HCT116 (cell line): ENCODE results near the gene ZBTB16. TPM values are rescaled to one million over a fixed set of nuclear protein-coding genes. Genes with fewer than 3 reads are reported as not detected.

ENCODE experiments used
- ATAC-seq: fragments of 200-7000 bp; cut with Tn5 transposase; 2 replicates; pipeline ENCODE4 v1.9.1; 2020; ENCODE audit warnings: mild to moderate bottlenecking, moderate library complexity
- BruUV-seq: library from RNA; stranded (reverse); fragments of 400-500 nt; replicated peaks from 2 replicates; lab custom pipeline; 2021; lab: Mats Ljungman, UMichigan
- CTCF ChIA-PET: fragments of 300-600 bp; sonication (Branson Sonifier 250); formaldehyde crosslinking; loops from one replicate; lab custom pipeline; 2021; ENCODE audit warnings: antibody characterized with exemption; lab: Charles Lee
- POLR2A ChIA-PET: fragments of 300-600, 350-600 bp; sonication (Branson Sonifier 250); formaldehyde crosslinking; loops from one replicate; lab custom pipeline; 2021; ENCODE audit warnings: antibody characterized with exemption; lab: Charles Lee
- RAD21 ChIA-PET, 2 experiments: fragments of 300-600 bp; sonication (Branson Sonifier 250); formaldehyde crosslinking; loops; one replicate each; lab custom pipeline; 2023; ENCODE audit warnings: low total read pairs in 2 of 2; ENCODE audit not compliant: uncharacterized antibody in 2 of 2, unreplicated experiment in 2 of 2, low non-redundant PET in 1 of 2; lab: Charles Lee
- DNase-seq: peaks from one replicate; pipeline ENCODE4 v3.0.0-alpha.2; 2010; ENCODE audit warnings: low read depth, low spot score
- H2AFZ ChIP-seq: fragments of 200-600 bp; shearing (Covaris generic), sonication (generic); 2 replicates; pipeline ENCODE4 v1.6.1; 2017; ENCODE audit warnings: low read depth, mixed run types, mixed read lengths, antibody characterized with exemption, low read length; ENCODE audit not compliant: poor library complexity, severe bottlenecking
- H3K27ac ChIP-seq: 2 replicates; pipeline ENCODE4 v1.5.1; 2012; ENCODE audit warnings: low read depth, low read length
- H3K27me3 ChIP-seq: fragments of 200-600 bp; sonication (generic); 2 replicates; pipeline ENCODE4 v1.6.1; 2016; ENCODE audit warnings: mixed run types, low read length, mixed read lengths; ENCODE audit not compliant: insufficient read depth
- H3K36me3 ChIP-seq, 2 experiments: fragments of 200-500 bp in 1 of 2; fragments of 200-600 bp in 1 of 2; sonication (Bioruptor generic) in 1 of 2; sonication (generic) in 1 of 2; 2 replicates each; pipeline versions ENCODE4 v1.5.1 to v1.6.1; 2014 to 2016; ENCODE audit warnings: low read length in 2 of 2, inconsistent platforms in 1 of 2, mixed read lengths in 1 of 2, mixed run types in 1 of 2; ENCODE audit not compliant: insufficient read depth in 2 of 2, control insufficient read depth in 1 of 2
- H3K4me1 ChIP-seq, 2 experiments: fragments of 200-600 bp in 1 of 2; sonication (generic) in 1 of 2; 2 replicates each; pipeline versions ENCODE4 v1.5.1 to v1.6.1; 2012 to 2017; ENCODE audit warnings: low read length in 2 of 2, inconsistent platforms in 1 of 2, mild to moderate bottlenecking in 1 of 2, mixed read lengths in 1 of 2, mixed run types in 1 of 2, moderate library complexity in 1 of 2; ENCODE audit not compliant: insufficient read depth in 2 of 2, control insufficient read depth in 1 of 2
- H3K4me2 ChIP-seq: fragments of 200-600 bp; sonication (generic); 2 replicates; pipeline ENCODE4 v1.6.1; 2017; ENCODE audit warnings: mixed run types, low read length, mixed read lengths
- H3K4me3 ChIP-seq, 2 experiments: fragments of 200-600 bp in 1 of 2; sonication (generic) in 1 of 2; replicated peaks in 1 of 2; 2 replicates each; pipeline ENCODE4 v1.5.1; 2011 to 2016; ENCODE audit warnings: low read length in 2 of 2, control low read depth in 1 of 2, low read depth in 1 of 2, mild to moderate bottlenecking in 1 of 2, mixed read lengths in 1 of 2, mixed run types in 1 of 2
- H3K79me2 ChIP-seq: fragments of 200-600 bp; sonication (generic); 2 replicates; pipeline ENCODE4 v1.6.1; 2017; ENCODE audit warnings: mild to moderate bottlenecking, mixed run types, low read length, moderate library complexity, mixed read lengths; ENCODE audit not compliant: insufficient read depth
- H3K9ac ChIP-seq: fragments of 200-600 bp; sonication (generic); 2 replicates; pipeline ENCODE4 v1.6.1; 2016; ENCODE audit warnings: low read length, mixed read lengths
- H3K9me2 ChIP-seq: fragments of 200-600 bp; sonication (generic), shearing (Covaris generic); 2 replicates; pipeline ENCODE4 v1.6.1; 2017; ENCODE audit warnings: mixed run types, mild to moderate bottlenecking, moderate library complexity; ENCODE audit not compliant: insufficient read depth
- H3K9me3 ChIP-seq, 2 experiments: fragments of 200-500 bp in 1 of 2; fragments of 200-600 bp in 1 of 2; sonication (Bioruptor generic) in 1 of 2; sonication (generic) in 1 of 2; 2 replicates each; pipeline ENCODE4 v1.6.1; 2014 to 2017; ENCODE audit warnings: low read length in 2 of 2, mixed read lengths in 2 of 2, inconsistent platforms in 1 of 2, low read depth in 1 of 2, mild to moderate bottlenecking in 1 of 2, mixed run types in 1 of 2, moderate library complexity in 1 of 2; ENCODE audit not compliant: control insufficient read depth in 1 of 2, insufficient read depth in 1 of 2
- H4K20me1 ChIP-seq: fragments of 200-600 bp; sonication (generic), shearing (Covaris generic); 2 replicates; pipeline ENCODE4 v1.6.1; 2017; ENCODE audit warnings: mixed run types, mild to moderate bottlenecking, moderate library complexity; ENCODE audit not compliant: insufficient read depth
- CBX3 ChIP-seq: IDR thresholded peaks from 2 replicates; pipeline ENCODE4 v1.6.1; 2012; ENCODE audit warnings: low read depth
- EZH2phosphoT487 ChIP-seq: fragments of 200-600 bp; IDR thresholded peaks from 2 replicates; pipeline ENCODE4 v1.6.1; 2018; ENCODE audit warnings: antibody characterized with exemption, borderline replicate concordance
- POLR2AphosphoS5 ChIP-seq: IDR thresholded peaks from 2 replicates; pipeline ENCODE4 v1.6.1; 2011; ENCODE audit warnings: mild to moderate bottlenecking, low read depth, low read length, moderate library complexity
- TCF7L2 ChIP-seq: IDR thresholded peaks from 2 replicates; pipeline ENCODE4 v1.7.0; 2011; ENCODE audit warnings: borderline replicate concordance, inconsistent platforms; ENCODE audit not compliant: insufficient read depth, insufficient read length; ENCODE audit errors: extremely low read depth
- YY1 ChIP-seq: IDR thresholded peaks from 2 replicates; pipeline ENCODE4 v1.6.1; 2011; ENCODE audit warnings: low read length, low read depth, moderate library complexity, mild to moderate bottlenecking; ENCODE audit not compliant: insufficient replicate concordance; ENCODE audit errors: extremely low read depth
- ZFX ChIP-seq: fragments of 450-650 bp; IDR thresholded peaks from 2 replicates; pipeline ENCODE4 v1.6.1; 2017
- intact Hi-C: fragments of 100-400 bp; cut with micrococcal nuclease; formaldehyde crosslinking; loops from 2 replicates; pipeline ENCODE4 v1.10.0; 2022
- total RNA-seq: library from RNA; stranded (reverse); gene quantifications from one replicate; pipeline ENCODE4 v1.2.1, GENCODE V29; 2021; ENCODE audit not compliant: unreplicated experiment
- TF ChIP-seq, protein P1 (sequence below): IDR thresholded peaks from 2 replicates; pipeline ENCODE4 v1.6.1; 2012
- TF ChIP-seq, protein P2 (sequence below): IDR thresholded peaks from 2 replicates; pipeline ENCODE4 v1.6.1; 2012; ENCODE audit warnings: low read depth

Gene ZBTB16
- total RNA-seq, 1 experiment from 2014 or later: 0.30 TPM

DNA sequence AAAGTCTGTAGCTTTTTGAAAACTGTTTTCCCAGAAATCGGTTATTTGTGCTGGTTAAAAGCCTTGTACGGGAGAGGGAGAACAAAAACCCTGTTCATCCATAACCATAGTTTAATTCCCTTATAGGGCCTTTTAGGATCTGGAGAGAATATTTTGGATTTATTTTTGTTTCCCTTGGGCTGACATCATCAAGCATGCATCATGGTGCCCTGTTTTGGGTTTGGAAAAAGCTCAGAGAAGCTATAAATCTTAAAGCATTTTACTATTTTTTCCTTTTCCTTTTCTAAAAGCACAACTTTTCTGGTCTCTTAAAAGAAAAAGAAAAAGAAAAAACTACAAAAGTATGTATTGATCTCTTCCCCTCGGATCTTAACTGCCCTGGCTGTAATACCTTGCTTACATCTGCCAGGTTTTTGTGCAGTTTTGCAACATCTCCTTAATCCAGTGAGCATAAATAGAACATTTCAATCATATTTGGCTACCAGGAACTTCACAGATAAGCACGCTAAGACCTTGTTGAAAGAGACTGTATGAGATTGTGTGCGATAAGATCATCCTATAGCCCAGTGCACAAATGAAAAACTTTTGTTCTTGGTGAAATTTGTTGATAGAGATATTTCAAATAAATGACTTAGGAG is 88.0 kb downstream of the ZBTB16 start:
- H3K4me2 ChIP-seq: no peak overlapping the region
- BruUV-seq: no TSS peak
- no peak overlapping the region for H2AFZ ChIP-seq
- no peak overlapping the region for H3K27ac ChIP-seq
- H3K79me2 ChIP-seq: no peaks in the 10 kb centered on the region
- ChIA-PET RAD21 (no interaction called here), POLR2A (no interaction called here), CTCF (no interaction called here)
- H3K36me3 ChIP-seq: no peaks in the 10 kb centered on the region
- H3K4me3 ChIP-seq: no peak overlapping the region
- intact Hi-C loops: no loop called here
- no peaks in the 10 kb centered on the region for H4K20me1 ChIP-seq
- DNase-seq: no peak
- TF ChIP-seq YY1: no peak
- TF ChIP-seq ZFX: no peak
- no peak for TF ChIP-seq EZH2phosphoT487
- TF ChIP-seq, protein P1, sequence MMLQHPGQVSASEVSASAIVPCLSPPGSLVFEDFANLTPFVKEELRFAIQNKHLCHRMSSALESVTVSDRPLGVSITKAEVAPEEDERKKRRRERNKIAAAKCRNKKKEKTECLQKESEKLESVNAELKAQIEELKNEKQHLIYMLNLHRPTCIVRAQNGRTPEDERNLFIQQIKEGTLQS: no peak
- TF ChIP-seq TCF7L2: no peak
- TF ChIP-seq, protein P2, sequence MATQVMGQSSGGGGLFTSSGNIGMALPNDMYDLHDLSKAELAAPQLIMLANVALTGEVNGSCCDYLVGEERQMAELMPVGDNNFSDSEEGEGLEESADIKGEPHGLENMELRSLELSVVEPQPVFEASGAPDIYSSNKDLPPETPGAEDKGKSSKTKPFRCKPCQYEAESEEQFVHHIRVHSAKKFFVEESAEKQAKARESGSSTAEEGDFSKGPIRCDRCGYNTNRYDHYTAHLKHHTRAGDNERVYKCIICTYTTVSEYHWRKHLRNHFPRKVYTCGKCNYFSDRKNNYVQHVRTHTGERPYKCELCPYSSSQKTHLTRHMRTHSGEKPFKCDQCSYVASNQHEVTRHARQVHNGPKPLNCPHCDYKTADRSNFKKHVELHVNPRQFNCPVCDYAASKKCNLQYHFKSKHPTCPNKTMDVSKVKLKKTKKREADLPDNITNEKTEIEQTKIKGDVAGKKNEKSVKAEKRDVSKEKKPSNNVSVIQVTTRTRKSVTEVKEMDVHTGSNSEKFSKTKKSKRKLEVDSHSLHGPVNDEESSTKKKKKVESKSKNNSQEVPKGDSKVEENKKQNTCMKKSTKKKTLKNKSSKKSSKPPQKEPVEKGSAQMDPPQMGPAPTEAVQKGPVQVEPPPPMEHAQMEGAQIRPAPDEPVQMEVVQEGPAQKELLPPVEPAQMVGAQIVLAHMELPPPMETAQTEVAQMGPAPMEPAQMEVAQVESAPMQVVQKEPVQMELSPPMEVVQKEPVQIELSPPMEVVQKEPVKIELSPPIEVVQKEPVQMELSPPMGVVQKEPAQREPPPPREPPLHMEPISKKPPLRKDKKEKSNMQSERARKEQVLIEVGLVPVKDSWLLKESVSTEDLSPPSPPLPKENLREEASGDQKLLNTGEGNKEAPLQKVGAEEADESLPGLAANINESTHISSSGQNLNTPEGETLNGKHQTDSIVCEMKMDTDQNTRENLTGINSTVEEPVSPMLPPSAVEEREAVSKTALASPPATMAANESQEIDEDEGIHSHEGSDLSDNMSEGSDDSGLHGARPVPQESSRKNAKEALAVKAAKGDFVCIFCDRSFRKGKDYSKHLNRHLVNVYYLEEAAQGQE: no peak
- TF ChIP-seq POLR2AphosphoS5: no peak
- TF ChIP-seq CBX3: no peak
- H3K9me2 ChIP-seq: no peaks in the 10 kb centered on the region
- H3K27me3 ChIP-seq: peaks cover 80% of the 10 kb centered on the region
- H3K4me1 ChIP-seq: no peaks in the 10 kb centered on the region
- ATAC-seq: no peak
- no peaks in the 10 kb centered on the region for H3K9me3 ChIP-seq
- no peak overlapping the region for H3K9ac ChIP-seq
